NCI-H345 treated with DMSO at 0.1 percent for 48 hours (cell line): ENCODE results near the gene GMNC.

Experiments
- DNase-seq: peaks from one replicate; lab custom pipeline; 2025; ENCODE audit not compliant: unreplicated experiment; lab: John Stamatoyannopoulos, UW

The GMNC gene

DNA sequence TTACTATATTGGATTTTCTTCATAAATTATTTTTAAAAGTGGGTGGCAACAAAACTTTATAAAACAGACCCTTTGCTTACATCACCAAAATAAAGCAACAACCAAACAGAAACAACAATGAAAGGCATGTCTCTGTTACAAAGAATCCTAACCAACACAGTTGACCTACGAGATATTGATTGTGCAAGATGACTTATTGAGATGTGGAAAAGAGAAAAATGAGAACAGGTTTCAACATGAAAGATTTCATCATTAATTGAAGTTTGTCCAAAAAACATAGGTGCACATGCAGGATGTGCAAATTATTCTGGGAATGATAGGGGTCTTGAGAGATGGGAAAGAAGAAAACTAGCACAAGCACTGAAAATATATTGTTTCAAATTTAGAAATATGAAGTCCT lies 9.0 kb downstream of the GMNC start:
- DNase-seq: no peak

DNA sequence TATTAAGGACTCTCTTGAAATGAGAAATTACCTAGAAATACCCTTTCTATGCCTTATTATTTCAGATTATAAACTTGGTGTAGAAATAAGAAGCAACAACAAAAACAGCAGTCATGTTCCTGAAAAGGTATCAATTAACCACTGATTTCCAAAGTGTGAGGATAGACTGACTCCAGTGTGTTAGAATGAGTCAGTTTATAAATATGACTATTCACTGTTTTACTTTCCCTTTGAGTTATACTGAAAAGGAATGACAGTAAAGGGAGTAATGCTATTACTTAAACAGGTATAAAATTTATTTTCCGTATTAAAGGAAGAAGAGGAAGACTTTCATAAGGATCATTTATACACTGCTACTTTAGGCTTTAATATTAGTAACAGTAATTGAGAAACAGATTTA lies 12.9 kb downstream of the GMNC start:
- no peak for DNase-seq

DNA sequence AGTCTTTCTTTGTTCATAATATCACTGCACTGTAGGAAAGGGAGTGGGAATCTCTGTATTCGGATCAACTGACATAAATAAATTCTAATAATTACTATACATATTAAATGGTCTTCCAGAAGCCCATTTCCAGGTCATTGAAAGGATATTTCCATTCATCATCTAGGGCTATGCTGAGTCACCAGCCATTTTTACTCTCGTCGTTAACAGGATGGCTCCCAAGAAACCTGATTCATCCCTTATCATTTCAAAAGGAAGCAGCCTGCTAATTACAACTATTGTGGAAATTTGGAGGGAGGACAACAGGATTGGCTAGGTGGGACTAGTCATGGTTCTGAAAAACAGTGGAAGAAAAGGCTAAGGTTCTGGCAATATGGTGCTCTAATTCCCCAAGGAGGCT lies 13.6 kb downstream of the GMNC start:
- DNase-seq: no peak

DNA sequence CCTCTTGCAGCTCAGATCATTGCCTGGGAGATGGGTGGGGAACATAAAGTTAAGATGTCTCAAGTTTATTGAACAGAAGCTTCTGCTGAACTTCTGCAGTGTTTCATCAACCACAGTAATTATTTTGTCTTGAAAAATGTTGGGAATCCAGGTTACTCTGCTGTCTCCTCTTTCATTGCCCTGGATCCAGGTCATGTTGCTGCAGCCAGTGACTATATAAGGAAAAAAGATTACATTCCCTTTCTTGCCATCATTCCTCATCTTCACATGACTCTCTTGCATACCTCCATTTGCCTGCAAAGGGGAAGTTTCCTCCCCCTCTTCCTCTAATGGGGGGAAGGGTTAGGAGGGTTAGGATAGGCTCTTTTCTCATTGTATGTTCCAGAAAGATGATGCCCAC lies 15.1 kb downstream of the GMNC start:
- DNase-seq: no peak

DNA sequence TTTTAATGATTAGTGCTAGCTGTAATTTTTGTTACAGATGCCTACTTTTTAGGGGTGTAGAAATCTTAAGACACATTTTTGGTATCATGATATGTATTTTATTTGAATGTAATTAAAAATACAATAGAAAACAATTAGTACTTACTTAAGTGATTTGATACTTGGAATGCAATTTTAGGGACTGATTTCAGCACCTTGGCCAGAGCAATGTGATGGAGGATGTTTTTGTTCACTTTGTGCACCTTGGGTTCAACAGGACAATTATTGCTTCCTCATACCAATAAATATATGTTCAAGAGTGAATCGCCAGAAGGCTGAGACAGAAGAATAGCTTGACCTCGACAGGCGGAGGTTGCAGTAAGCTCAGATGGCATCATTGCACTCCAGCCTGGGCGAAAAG lies 22.3 kb downstream of the GMNC start:
- no peak for DNase-seq

DNA sequence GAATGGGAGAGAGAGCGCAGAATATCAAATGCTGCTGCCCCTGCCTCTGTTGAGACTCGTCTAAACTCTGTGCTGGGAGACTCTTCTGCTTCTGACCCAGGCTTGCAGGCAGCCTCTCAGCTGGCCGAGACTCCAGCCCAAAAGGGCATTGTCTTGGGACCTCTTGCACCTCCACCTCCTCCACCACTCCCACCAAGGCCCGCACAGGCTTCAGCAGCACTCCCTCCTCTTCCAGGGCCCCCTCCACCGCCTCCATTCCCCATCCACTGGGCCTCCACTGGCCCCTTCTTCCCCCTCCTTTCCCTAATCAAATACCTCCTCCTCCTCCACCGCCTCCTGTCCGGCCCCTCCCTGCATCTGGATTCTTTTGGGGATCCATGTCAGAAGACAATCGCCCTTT lies 31.3 kb downstream of the GMNC start:
- no peak for DNase-seq

DNA sequence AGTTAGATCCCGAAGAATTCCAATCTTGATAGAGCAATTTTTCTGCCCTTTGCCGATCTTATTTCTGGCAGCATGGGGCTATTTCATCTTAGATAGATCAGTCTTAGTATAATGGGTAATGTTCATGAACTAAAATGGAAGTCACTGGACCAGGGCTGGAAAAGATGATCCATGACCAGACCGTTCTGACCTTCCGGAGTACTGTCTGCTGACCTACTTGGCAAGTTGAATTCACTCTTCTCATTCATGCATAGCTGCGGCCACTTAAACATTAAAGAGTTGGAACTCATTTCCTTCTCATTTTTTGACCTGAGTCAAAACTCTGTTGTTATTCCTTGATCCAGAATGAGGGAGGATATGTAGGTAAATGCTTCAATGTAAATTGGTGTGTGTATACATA lies 32.5 kb downstream of the GMNC start:
- DNase-seq: no peak

DNA sequence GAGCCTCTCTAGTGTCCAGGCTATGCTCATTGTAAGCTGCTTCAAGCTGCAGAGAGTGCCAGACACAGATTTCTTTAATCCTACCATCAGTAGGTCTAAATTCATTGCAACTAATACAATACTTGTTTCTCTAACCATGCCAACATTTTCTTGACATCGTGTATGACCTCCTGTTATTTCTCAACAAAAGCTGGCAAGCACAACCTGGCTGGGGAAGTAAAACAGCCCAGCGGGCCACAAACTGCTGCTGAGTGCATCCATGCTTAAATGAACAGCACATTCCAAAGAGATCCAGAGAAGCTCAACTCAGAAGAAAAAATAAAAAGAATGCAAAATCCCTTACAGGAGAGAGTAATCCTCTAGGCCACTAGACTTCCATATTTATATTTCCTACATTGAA lies 36.5 kb downstream of the GMNC start:
- no peak for DNase-seq

DNA sequence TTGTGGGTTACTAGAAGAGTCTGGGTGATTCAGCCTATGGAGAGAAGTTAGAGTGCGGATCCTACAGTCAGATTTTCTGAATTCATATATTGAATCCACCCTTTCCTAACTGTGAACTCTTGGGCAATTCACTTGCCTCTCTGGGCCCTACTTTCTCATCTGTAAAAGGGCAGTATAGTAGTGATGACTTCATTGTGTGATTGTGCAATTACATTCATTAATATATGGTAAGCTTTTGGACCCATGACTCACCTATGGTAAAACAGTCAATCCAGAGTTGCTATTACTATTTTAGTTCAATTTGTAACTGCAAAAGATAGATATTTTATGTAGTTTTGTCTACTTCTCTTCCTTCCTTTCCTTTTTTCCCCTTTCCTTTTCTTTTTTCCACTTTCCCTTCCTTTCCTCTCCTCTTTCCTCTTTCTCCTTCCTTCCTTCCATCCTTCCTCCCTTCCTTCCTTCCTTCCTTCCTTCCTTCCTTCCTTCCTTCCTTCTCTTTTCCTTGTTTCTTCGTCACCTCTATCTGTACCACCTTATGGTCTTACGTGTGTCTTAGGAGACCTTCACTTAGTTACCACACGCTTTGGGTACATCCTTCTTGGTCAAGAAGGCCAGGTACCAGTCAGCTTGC lies 37.0 kb downstream of the GMNC start:
- no peak for DNase-seq

DNA sequence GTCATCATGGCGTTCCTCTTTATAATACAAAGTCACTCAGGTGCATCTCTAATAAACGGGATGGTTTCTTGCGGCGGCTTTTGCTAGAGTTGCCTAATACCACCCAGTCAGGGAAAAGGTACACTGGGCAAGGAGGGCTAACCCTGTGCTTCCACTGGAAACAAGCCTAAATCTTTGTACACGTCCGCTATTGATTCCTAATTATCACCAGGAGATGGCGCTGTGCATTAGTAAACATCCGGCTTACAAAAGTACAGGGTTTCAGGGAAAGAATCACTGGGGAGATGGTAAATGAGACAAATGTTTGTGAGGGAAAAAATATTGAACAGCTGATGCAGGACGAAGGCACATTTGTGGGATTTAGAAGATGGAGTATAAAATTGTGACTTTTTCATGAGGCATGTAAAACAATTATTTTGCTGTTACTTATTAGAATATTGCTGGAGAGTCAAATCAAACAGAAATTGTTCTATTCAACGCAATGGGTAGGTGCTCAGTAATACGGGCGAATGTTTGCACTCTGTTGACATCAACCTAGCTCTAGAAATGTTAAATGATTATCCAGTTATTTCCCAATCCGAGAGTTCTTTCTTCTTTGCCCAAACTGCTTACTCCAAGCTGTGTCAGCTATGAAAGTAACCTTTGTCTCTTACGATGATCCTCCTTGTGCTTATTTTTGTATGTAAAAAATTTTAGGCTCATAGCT lies 50.6 kb downstream of the GMNC start:
- DNase-seq: peak; percentile 45

DNA sequence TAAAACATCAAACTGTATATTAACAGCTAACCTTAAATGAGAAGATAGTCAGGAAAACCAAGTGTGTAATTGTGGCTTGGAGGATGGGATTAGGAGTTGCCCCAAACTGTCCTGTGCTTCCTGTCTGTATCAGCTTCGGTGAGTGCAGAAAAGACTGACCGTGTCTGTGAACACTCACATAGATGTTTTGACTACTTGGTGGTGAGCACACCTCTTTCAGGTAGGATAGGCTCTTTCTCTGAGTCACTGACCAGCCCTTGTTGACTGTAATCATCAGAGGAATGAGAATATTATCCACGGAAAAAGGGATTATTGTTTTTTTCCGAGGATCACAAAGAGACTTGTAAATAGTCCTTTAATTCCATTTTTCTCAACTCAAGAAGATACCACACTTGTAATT lies 51.5 kb downstream of the GMNC start:
- no peak for DNase-seq

DNA sequence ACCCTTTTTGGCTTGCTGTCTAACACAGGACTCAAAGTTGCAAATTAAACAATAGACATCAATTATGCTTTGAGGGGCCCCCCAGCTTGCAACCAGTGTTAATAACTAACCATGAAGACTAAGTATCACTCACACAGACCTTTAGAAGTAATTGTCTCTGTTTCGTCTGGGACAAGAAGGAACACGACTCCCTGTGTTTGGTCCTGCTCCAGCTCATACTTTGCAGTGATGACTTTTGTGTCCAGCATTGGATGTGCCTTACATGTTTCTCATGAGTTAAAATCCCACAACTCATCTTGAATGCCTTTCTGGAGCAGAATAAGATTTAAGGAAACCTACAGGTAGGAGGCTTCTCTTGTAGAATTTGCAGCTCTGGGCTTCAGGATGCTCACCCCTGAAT lies 53.1 kb downstream of the GMNC start:
- DNase-seq: no peak

DNA sequence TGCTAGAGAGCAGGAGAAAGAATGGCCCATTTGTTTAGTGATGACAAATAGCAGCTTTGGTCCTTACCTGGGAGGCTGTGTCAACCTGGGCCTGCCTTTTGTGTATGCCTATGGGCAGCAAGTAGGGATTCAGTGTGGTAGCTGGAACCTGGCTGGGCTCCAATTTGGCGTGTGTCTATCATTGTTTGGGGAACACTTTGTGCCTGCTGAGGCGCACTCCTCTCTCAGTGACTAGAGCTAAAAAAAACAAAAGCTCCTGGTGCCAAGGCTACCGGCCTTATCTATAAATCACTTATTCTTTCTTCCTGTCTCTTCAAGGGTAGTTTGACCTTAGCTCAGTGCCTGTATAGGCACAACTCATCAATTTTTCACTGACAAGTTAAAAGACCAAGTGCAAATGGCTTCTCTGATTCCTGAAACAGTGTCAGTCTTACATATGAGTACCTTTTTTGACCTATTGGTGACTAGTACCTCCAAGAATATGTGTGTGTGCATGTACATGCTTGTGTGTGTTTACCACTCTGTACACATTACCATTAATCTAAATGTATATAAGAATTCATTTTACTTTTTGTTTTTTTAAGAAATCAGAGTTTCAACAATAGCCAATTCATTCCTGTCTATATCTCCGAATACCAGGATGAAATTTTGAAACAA lies 54.6 kb downstream of the GMNC start:
- DNase-seq: peak; percentile 97
